Measurements from ENCODE around the gene PPRC1.

DNA sequence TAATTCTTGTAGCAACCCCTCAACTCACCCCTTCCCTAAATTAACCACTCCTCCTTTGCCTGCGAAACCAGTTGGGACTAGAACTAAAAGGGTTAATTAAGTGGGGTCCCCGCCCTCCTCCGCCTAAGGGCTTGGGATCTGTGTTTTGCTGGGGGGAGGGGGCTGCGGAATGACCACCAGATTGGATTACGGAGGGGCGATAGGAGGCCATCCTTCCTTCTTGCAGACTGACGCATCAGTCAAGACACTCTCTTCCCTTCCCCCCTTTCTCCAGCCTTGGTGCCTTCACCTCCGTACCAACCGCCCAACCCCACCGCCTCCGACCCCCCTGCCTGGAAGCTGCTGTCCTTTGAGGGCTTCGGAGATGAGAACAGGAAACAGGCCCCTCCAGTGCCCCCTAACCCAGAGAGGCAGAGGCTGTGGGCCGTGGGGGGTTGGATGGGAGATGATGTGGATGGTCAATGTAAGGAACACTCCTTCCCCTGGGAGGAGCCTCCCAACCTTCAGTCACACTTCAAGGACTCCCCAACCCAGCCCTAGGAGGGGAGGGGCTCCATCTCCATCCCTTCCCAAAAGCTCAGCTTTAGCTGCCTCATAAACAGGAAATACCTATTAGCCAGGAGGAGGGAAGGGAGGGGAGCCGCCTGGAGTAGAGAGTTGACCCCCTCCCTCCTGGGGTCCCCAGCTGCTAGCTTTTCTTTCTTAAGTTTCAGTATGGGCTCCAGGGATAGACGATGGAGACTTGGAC is 11.7 kb upstream of the PPRC1 start:
- no peak for TF ChIP-seq POLR2A (IDR thresholded peaks at IDR 0.05)
- TF ChIP-seq, protein P1, sequence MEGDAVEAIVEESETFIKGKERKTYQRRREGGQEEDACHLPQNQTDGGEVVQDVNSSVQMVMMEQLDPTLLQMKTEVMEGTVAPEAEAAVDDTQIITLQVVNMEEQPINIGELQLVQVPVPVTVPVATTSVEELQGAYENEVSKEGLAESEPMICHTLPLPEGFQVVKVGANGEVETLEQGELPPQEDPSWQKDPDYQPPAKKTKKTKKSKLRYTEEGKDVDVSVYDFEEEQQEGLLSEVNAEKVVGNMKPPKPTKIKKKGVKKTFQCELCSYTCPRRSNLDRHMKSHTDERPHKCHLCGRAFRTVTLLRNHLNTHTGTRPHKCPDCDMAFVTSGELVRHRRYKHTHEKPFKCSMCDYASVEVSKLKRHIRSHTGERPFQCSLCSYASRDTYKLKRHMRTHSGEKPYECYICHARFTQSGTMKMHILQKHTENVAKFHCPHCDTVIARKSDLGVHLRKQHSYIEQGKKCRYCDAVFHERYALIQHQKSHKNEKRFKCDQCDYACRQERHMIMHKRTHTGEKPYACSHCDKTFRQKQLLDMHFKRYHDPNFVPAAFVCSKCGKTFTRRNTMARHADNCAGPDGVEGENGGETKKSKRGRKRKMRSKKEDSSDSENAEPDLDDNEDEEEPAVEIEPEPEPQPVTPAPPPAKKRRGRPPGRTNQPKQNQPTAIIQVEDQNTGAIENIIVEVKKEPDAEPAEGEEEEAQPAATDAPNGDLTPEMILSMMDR (IDR thresholded peaks at IDR 0.05) = no peak

Measured in adrenal gland (tissue), 5 donors.